GM21528 (cell line): ENCODE measurements around the gene C21orf58.
"Not testable (repeated sequence)": the region's sequence is repeated elsewhere in the genome, so short reads cannot be mapped to it uniquely, and the experiment has no call there.

Experiments used
- ATAC-seq: cut with Tn5 transposase; IDR thresholded peaks from one replicate; pipeline ENCODE4 v1.9.1; 2021; ENCODE audit warnings: mild to moderate bottlenecking, moderate library complexity; ENCODE audit not compliant: unreplicated experiment, low FRiP score

C21orf58 gene

GRCh38 chr21:46323710-46324389 lies at the start of gene C21orf58, which contains the start of gene PCNT:
TSS of gene C21orf58 (minus strand) at chr21:46323870. CDS start at chr21:46322738, 1,132 bp downstream.
TSS of gene PCNT (plus strand) at chr21:46324156. CDS start at chr21:46324229, 73 bp downstream.
- ATAC-seq: peak; percentile 68

- ATAC-seq: not testable (repeated sequence)
These were observed 49.3 kb upstream of the C21orf58 start for GRCh38 chr21:46372947-46373346.

GRCh38 chr21:46372014-46372485 lies 48.4 kb upstream of the C21orf58 start:
- no peak for ATAC-seq

- ATAC-seq: no peak
These were observed 47.7 kb upstream of the C21orf58 start for GRCh38 chr21:46371204-46372013.

GRCh38 chr21:46369520-46370235 lies 46.0 kb upstream of the C21orf58 start:
- no peak for ATAC-seq

- no peak for ATAC-seq
These were observed 45.0 kb upstream of the C21orf58 start for GRCh38 chr21:46368533-46369285.

GRCh38 chr21:46366966-46367365 lies 43.3 kb upstream of the C21orf58 start:
- ATAC-seq: no peak

- ATAC-seq: no peak
These were observed 42.9 kb upstream of the C21orf58 start for GRCh38 chr21:46366561-46366960.

GRCh38 chr21:46366091-46366490 lies 42.4 kb upstream of the C21orf58 start:
- no peak for ATAC-seq

- no peak for ATAC-seq
These were observed 40.0 kb upstream of the C21orf58 start for GRCh38 chr21:46363698-46364097.

GRCh38 chr21:46362946-46363345 lies 39.3 kb upstream of the C21orf58 start:
- no peak for ATAC-seq

- ATAC-seq: no peak
These were observed 38.3 kb upstream of the C21orf58 start for GRCh38 chr21:46361935-46362334.

GRCh38 chr21:46361176-46361575 lies 37.5 kb upstream of the C21orf58 start:
- no peak for ATAC-seq

- ATAC-seq: no peak
These were observed 34.2 kb upstream of the C21orf58 start for GRCh38 chr21:46357684-46358425.

GRCh38 chr21:46357335-46357604 lies 33.6 kb upstream of the C21orf58 start:
- ATAC-seq: no peak

GRCh38 chr21:46356494-46357334 lies 33.0 kb upstream of the C21orf58 start:
- no peak for ATAC-seq

GRCh38 chr21:46356005-46356338 lies 32.3 kb upstream of the C21orf58 start:
- ATAC-seq: no peak

- ATAC-seq: no peak
These were observed 31.7 kb upstream of the C21orf58 start for GRCh38 chr21:46355161-46356004.
